Measurements from ENCODE around the gene RPL36.

Gene RPL36

DNA sequence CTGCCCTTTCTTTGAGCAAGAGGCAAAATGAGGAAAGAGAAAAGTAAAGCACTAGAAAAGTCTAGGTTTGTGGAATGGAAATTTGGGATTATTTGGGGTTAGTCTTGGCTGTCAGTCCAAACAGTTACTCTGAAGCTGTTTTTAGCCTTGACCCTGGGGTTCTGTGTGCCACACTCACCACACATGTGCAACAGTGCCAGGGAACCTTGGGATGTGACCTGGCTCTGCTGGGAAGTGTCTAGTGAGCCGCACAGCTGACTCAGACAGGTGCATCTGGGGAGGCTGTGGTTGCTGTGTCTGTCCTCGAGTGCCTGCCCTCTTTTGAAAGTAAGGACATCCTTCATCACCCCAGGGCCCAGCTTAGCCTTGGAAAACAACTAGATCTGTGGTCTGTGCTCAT, 25.6 kb upstream of the RPL36 start:
- DNase-seq (ENCODE audit: low read depth), result no peak
- H3K4me3 ChIP-seq (ENCODE audit: low read length), result no peak overlapping the region
- no peak for TF ChIP-seq CTCF (IDR thresholded peaks at IDR 0.05; ENCODE audit: insufficient read depth, low read depth, low read length, missing control alignments)

DNA sequence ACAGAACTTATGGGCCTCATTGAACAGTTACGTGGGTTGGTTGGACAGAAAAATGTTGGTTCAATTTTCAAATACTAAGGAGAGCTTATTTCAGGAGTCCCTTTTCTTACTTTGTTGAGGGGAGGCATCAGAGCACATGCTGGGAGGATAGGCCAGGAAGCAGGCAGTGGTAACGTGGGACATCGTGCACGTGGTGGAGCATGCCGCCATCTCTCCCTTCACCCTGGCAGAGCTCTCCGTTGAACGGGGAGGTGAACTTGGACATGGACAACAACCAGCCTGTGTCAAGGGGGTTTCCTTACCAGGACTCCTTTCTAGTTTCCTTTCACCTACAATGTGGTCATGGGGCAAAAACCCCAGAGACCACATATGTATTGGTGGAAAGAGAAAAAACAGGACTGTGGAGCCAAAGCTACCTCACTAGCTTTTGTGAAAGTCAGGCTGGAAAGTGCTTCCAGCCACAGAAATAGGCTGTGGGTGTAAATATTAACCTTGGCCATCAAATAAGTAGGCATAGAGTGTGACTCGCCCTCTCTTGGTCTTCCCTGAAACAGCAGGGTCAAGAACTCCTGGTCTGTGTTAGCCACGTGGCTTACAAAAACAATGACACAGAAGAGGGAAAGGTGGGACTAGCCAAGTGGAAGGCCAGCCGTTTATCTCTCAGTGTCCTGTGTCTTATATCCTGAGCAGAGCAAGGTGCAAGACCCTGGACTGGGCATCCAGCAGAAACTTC, 24.1 kb upstream of the RPL36 start:
- no peak for TF ChIP-seq CTCF (IDR thresholded peaks at IDR 0.05; ENCODE audit: insufficient read depth, low read depth, low read length, missing control alignments)
- peak; percentile 31 for DNase-seq (ENCODE audit: low read depth)
- H3K4me3 ChIP-seq (ENCODE audit: low read length), result no peak overlapping the region

- H3K4me3 ChIP-seq (ENCODE audit: low read length), result no peak overlapping the region
- TF ChIP-seq CTCF (IDR thresholded peaks at IDR 0.05; ENCODE audit: insufficient read depth, low read depth, low read length, missing control alignments), result no peak
- DNase-seq (ENCODE audit: low read depth), result no peak
Measured at GRCh38 chr19:5666921-5667610, 23.0 kb upstream of the RPL36 start.

GRCh38 chr19:5667751-5668271, 22.3 kb upstream of the RPL36 start:
- no peak overlapping the region for H3K4me3 ChIP-seq (ENCODE audit: low read length)
- TF ChIP-seq CTCF (IDR thresholded peaks at IDR 0.05; ENCODE audit: insufficient read depth, low read depth, low read length, missing control alignments), result no peak
- DNase-seq (ENCODE audit: low read depth), result no peak

- no peak overlapping the region for H3K4me3 ChIP-seq (ENCODE audit: low read length)
- no peak for TF ChIP-seq CTCF (IDR thresholded peaks at IDR 0.05; ENCODE audit: insufficient read depth, low read depth, low read length, missing control alignments)
- no peak for DNase-seq (ENCODE audit: low read depth)
Measured at GRCh38 chr19:5669212-5669611, 20.9 kb upstream of the RPL36 start.

GRCh38 chr19:5671600-5671999, 18.5 kb upstream of the RPL36 start:
- TF ChIP-seq CTCF (IDR thresholded peaks at IDR 0.05; ENCODE audit: insufficient read depth, low read depth, low read length, missing control alignments), result no peak
- H3K4me3 ChIP-seq (ENCODE audit: low read length), result no peak overlapping the region
- DNase-seq (ENCODE audit: low read depth), result no peak

Data from epithelial cell of esophagus (primary cell).